SK-N-MC (cell line): Measurements from ENCODE around the gene ERP44.

Experiments
- EZH2 ChIP-seq: fragments of 200-600 bp; sonication (generic); IDR thresholded peaks from one replicate; pipeline ENCODE4 v1.6.1; 2017; ENCODE audit warnings: antibody characterized with exemption
- POLR2AphosphoS5 ChIP-seq: IDR thresholded peaks from 2 replicates; pipeline ENCODE4 v1.6.1; 2012; ENCODE audit warnings: mild to moderate bottlenecking, low read depth, low read length, borderline replicate concordance

DNA sequence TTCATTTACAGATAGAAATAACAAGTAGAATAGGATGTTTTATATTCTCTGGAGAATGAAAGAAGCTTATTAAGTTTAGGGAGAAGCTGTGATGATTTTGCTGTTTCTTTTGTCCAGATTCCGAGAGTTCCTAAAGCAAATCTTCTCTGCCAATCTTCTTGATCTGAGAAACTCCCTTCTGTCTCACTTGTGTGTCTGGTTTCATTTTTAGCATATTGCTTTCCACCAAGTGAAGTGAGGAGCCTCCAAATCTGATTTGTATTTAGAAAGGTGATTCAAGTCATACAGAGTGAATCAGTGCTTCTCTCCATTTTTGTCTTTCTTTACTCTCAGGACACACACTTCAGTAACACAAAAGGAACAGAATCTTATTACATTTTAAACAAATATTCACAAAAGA is 144.0 kb downstream of the ERP44 start:
- TF ChIP-seq EZH2: no peak
- TF ChIP-seq POLR2AphosphoS5: no peak
